Measurements from ENCODE around the gene DHRS7. TPM values are rescaled to one million over a fixed set of nuclear protein-coding genes. Genes with fewer than 3 reads are reported as not detected.

Gene DHRS7
- total and polyA plus RNA-seq, 5 donors: 40.0 to 54.2 (median 43.6) TPM

- no peak overlapping the region for H3K4me3 ChIP-seq (ENCODE audit: low read length)
- intact Hi-C loops (cut with DNase I): no loop called here
- no peak overlapping the region for H3K27ac ChIP-seq (ENCODE audit: low read length)
- DNase-seq: no peak
- no peaks in the 10 kb centered on the region for H3K4me1 ChIP-seq (ENCODE audit: control insufficient read depth, insufficient read depth, low read length)
- 95% methylated on average over 4 of the region's 4 CpGs for WGBS
- H3K27me3 ChIP-seq (ENCODE audit: control insufficient read depth, insufficient read depth): no peaks in the 10 kb centered on the region
- no peaks in the 10 kb centered on the region for H3K9me3 ChIP-seq (ENCODE audit: control insufficient read depth, low read length)
- no peak for ATAC-seq
Observed at GRCh38 chr14:60170948-60171347, 5.8 kb upstream of the DHRS7 start.

GRCh38 chr14:60169722-60170121, 4.5 kb upstream of the DHRS7 start:
- H3K27ac ChIP-seq (ENCODE audit: low read length): no peak overlapping the region
- ATAC-seq: no peak
- peaks cover 3% of the 10 kb centered on the region for H3K4me1 ChIP-seq (ENCODE audit: control insufficient read depth, insufficient read depth, low read length)
- 91% methylated on average over 3 of the region's 3 CpGs for WGBS
- no peaks in the 10 kb centered on the region for H3K9me3 ChIP-seq (ENCODE audit: control insufficient read depth, low read length)
- no peaks in the 10 kb centered on the region for H3K27me3 ChIP-seq (ENCODE audit: control insufficient read depth, insufficient read depth)
- intact Hi-C loops (cut with DNase I): loop anchor here in 2 of 4 donors (10.0 kb wide), 1 partner anchor 75 kb away; the partner anchor contains the start of gene PCNX4 (in 2 of the 2)
- no peak for DNase-seq
- H3K4me3 ChIP-seq (ENCODE audit: low read length): no peak overlapping the region

- intact Hi-C loops (cut with DNase I): loop anchor here in 2 of 4 donors (10.0 kb wide), 1 partner anchor 71 kb away; the partner anchor contains the start of gene PCNX4 (in 2 of the 2)
- Histone ChIP-seq H3K9me3 (ENCODE audit: control insufficient read depth, low read length) (no peaks in the 10 kb centered on the region), H3K27me3 (ENCODE audit: control insufficient read depth, insufficient read depth) (no peaks in the 10 kb centered on the region), H3K4me1 (ENCODE audit: control insufficient read depth, insufficient read depth, low read length) (peaks cover 5% of the 10 kb centered on the region), H3K4me3 (ENCODE audit: low read length) (no peak overlapping the region), H3K27ac (ENCODE audit: low read length) (no peak overlapping the region)
- DNase-seq: no peak
- WGBS: 41% methylated on average over 3 of the region's 3 CpGs
- peak in 1 of 2 donors; percentile 30 for ATAC-seq
Observed at GRCh38 chr14:60166142-60166541, 944 bp upstream of the DHRS7 start.

GRCh38 chr14:60165547-60165876, 314 bp upstream of the DHRS7 start:
- WGBS: 2% methylated on average over 4 of the region's 4 CpGs
- Histone ChIP-seq H3K4me1 (ENCODE audit: control insufficient read depth, insufficient read depth, low read length) (peaks cover 5% of the 10 kb centered on the region), H3K27ac (ENCODE audit: low read length) (peak overlapping the region; percentile 80), H3K9me3 (ENCODE audit: control insufficient read depth, low read length) (no peaks in the 10 kb centered on the region), H3K27me3 (ENCODE audit: control insufficient read depth, insufficient read depth) (no peaks in the 10 kb centered on the region), H3K4me3 (ENCODE audit: low read length) (peak overlapping the region; percentile 30)
- ATAC-seq (no peak), DNase-seq (no peak)
- intact Hi-C loops (cut with DNase I): loop anchor here in 2 of 4 donors (10.0 kb wide), 1 partner anchor 71 kb away; the partner anchor contains the start of gene PCNX4 (in 2 of the 2)

GRCh38 chr14:60164404-60164711, 840 bp downstream of the DHRS7 start:
- peak overlapping the region; percentile 74 for H3K4me3 ChIP-seq (ENCODE audit: low read length)
- no peaks in the 10 kb centered on the region for H3K9me3 ChIP-seq (ENCODE audit: control insufficient read depth, low read length)
- peaks cover 5% of the 10 kb centered on the region for H3K4me1 ChIP-seq (ENCODE audit: control insufficient read depth, insufficient read depth, low read length)
- ATAC-seq: no peak
- intact Hi-C loops (cut with DNase I): loop anchor here in 2 of 4 donors (10.0 kb wide), 1 partner anchor 70 kb away; the partner anchor contains the start of gene PCNX4 (in 2 of the 2)
- WGBS: 14% methylated on average over 5 of the region's 5 CpGs
- H3K27me3 ChIP-seq (ENCODE audit: control insufficient read depth, insufficient read depth): no peaks in the 10 kb centered on the region
- peak overlapping the region; percentile 72 for H3K27ac ChIP-seq (ENCODE audit: low read length)
- no peak for DNase-seq

- Histone ChIP-seq H3K4me3 (ENCODE audit: low read length) (peak overlapping the region; percentile 74), H3K27me3 (ENCODE audit: control insufficient read depth, insufficient read depth) (no peaks in the 10 kb centered on the region), H3K9me3 (ENCODE audit: control insufficient read depth, low read length) (no peaks in the 10 kb centered on the region), H3K4me1 (ENCODE audit: control insufficient read depth, insufficient read depth, low read length) (peaks cover 5% of the 10 kb centered on the region), H3K27ac (ENCODE audit: low read length) (no peak overlapping the region)
- 83% methylated on average over 6 of the region's 6 CpGs for WGBS
- DNase-seq (no peak), ATAC-seq (no peak)
- intact Hi-C loops (cut with DNase I): loop anchor here in 2 of 4 donors (10.0 kb wide), 1 partner anchor 69 kb away; the partner anchor contains the start of gene PCNX4 (in 2 of the 2)
Observed at GRCh38 chr14:60163693-60164092, 1.5 kb downstream of the DHRS7 start.

- H3K27ac ChIP-seq (ENCODE audit: low read length): no peak overlapping the region
- H3K4me3 ChIP-seq (ENCODE audit: low read length): no peak overlapping the region
- ATAC-seq (no peak), DNase-seq (no peak)
- no peaks in the 10 kb centered on the region for H3K27me3 ChIP-seq (ENCODE audit: control insufficient read depth, insufficient read depth)
- peaks cover 5% of the 10 kb centered on the region for H3K4me1 ChIP-seq (ENCODE audit: control insufficient read depth, insufficient read depth, low read length)
- 64% methylated on average over 2 of the region's 2 CpGs for WGBS
- no peaks in the 10 kb centered on the region for H3K9me3 ChIP-seq (ENCODE audit: control insufficient read depth, low read length)
- intact Hi-C loops (cut with DNase I): loop anchor here in 2 of 4 donors (10.0 kb wide), 1 partner anchor 67 kb away; the partner anchor contains the start of gene PCNX4 (in 2 of the 2)
Observed at GRCh38 chr14:60161196-60162107, 3.7 kb downstream of the DHRS7 start.

GRCh38 chr14:60160422-60160821, 4.8 kb downstream of the DHRS7 start:
- intact Hi-C loops (cut with DNase I): loop anchor here in 2 of 4 donors (10.0 kb wide), 1 partner anchor 66 kb away; the partner anchor contains the start of gene PCNX4 (in 2 of the 2)
- no peaks in the 10 kb centered on the region for H3K27me3 ChIP-seq (ENCODE audit: control insufficient read depth, insufficient read depth)
- no peak overlapping the region for H3K27ac ChIP-seq (ENCODE audit: low read length)
- no peaks in the 10 kb centered on the region for H3K9me3 ChIP-seq (ENCODE audit: control insufficient read depth, low read length)
- H3K4me3 ChIP-seq (ENCODE audit: low read length): no peak overlapping the region
- 75% methylated on average over 7 of the region's 7 CpGs for WGBS
- peaks cover 2% of the 10 kb centered on the region for H3K4me1 ChIP-seq (ENCODE audit: control insufficient read depth, insufficient read depth, low read length)
- DNase-seq (peak; percentile 35 to 67 (median 62)), ATAC-seq (no peak)

GRCh38 chr14:60154671-60155070, 10.5 kb downstream of the DHRS7 start:
- DNase-seq (no peak), ATAC-seq (no peak)
- intact Hi-C loops (cut with DNase I): no loop called here
- Histone ChIP-seq H3K4me3 (ENCODE audit: low read length) (no peak overlapping the region), H3K27me3 (ENCODE audit: control insufficient read depth, insufficient read depth) (no peaks in the 10 kb centered on the region), H3K9me3 (ENCODE audit: control insufficient read depth, low read length) (no peaks in the 10 kb centered on the region), H3K27ac (ENCODE audit: low read length) (no peak overlapping the region), H3K4me1 (ENCODE audit: control insufficient read depth, insufficient read depth, low read length) (peaks cover 2% of the 10 kb centered on the region)
- WGBS: 91% methylated on average over 2 of the region's 2 CpGs

- DNase-seq: no peak
- intact Hi-C loops (cut with DNase I): no loop called here
- Histone ChIP-seq H3K4me1 (ENCODE audit: control insufficient read depth, insufficient read depth, low read length) (peaks cover 2% of the 10 kb centered on the region), H3K9me3 (ENCODE audit: control insufficient read depth, low read length) (no peaks in the 10 kb centered on the region), H3K4me3 (ENCODE audit: low read length) (no peak overlapping the region), H3K27ac (ENCODE audit: low read length) (no peak overlapping the region), H3K27me3 (ENCODE audit: control insufficient read depth, insufficient read depth) (no peaks in the 10 kb centered on the region)
- 75% methylated on average over 3 of the region's 3 CpGs for WGBS
- ATAC-seq: no peak
Observed at GRCh38 chr14:60153991-60154390, 11.2 kb downstream of the DHRS7 start.

GRCh38 chr14:60151715-60152114, 13.5 kb downstream of the DHRS7 start:
- H3K9me3 ChIP-seq (ENCODE audit: control insufficient read depth, low read length): no peaks in the 10 kb centered on the region
- no peak overlapping the region for H3K4me3 ChIP-seq (ENCODE audit: low read length)
- H3K27me3 ChIP-seq (ENCODE audit: control insufficient read depth, insufficient read depth): no peaks in the 10 kb centered on the region
- ATAC-seq: peak; percentile 90 to 92
- WGBS: 36% methylated on average over 3 of the region's 3 CpGs
- intact Hi-C loops (cut with DNase I): no loop called here
- H3K4me1 ChIP-seq (ENCODE audit: control insufficient read depth, insufficient read depth, low read length): peaks cover 2% of the 10 kb centered on the region
- DNase-seq: peak; percentile 73 to 79 (median 78)
- no peak overlapping the region for H3K27ac ChIP-seq (ENCODE audit: low read length)

Measured in right cardiac atrium (tissue), 5 donors.